NCI-H524 (cell line): ENCODE results near the gene MYO5C.

Experiments
- DNase-seq, 2 experiments: peaks; one replicate each; lab custom pipeline; 2025; lab: John Stamatoyannopoulos, UW

The MYO5C gene

GRCh38 chr15:52146776-52147175 is 148.8 kb downstream of the MYO5C start:
- DNase-seq, result no peak

- no peak for DNase-seq
Measured at GRCh38 chr15:52146261-52146660, 149.3 kb downstream of the MYO5C start.

GRCh38 chr15:52144656-52145178 is 150.9 kb downstream of the MYO5C start:
- no peak for DNase-seq

DNA sequence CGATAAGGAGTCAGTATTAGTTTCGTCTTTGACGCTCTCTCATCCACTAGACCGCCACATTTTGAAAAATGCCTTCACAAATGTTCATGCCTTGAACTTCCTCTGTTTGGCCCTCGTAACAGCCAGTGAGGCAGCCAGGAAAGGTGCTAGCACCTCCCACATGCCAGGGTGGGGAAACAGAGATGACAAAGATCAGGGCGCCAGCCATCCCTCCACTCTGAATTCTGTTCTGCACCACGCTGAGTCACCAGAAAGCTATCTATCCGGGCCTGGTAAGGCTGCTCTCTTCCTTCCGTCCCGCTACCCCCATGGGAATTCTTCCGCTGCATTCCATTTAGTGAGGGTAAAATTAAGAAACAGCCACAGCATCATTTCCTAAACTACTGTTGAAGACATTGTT is 151.7 kb downstream of the MYO5C start:
- no peak for DNase-seq
